ENCODE data around the gene SMYD3. TPM values are rescaled to one million over a fixed set of nuclear protein-coding genes. Genes with fewer than 3 reads are reported as not detected.

The SMYD3 gene
- total RNA-seq, 1 donor from 2014 or later: 80.8 TPM

DNA sequence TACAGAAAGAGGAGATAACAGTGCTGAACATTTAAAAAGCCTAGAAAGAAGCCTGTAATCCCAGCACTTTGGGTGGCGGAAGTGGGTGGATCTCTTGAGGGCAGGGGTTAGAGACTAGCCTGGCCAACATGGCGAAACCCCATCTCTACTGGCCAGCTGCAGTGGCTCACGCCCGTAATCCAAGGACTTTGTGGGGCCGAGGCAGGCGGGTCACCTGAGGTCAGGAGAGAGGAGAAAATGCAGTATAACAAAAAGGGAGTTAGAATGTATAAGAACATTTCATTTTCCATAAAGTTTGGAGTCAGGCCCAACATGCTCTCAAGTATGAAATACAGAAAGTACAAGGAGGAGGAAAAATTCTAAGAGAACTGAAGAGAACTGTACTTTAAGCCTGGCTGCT lies 134.5 kb downstream of the SMYD3 start:
- Histone ChIP-seq H3K9ac (ENCODE audit: low read length) (no peak overlapping the region), H3K27me3 (ENCODE audit: insufficient read depth, low read length) (no peaks in the 10 kb centered on the region), H2AFZ (ENCODE audit: low read depth, low read length) (no peak overlapping the region), H3K27ac (ENCODE audit: low read depth, low read length) (no peak overlapping the region), H3K36me3 (ENCODE audit: insufficient read depth, low read length) (no peaks in the 10 kb centered on the region), H3K4me2 (ENCODE audit: low read length) (no peak overlapping the region), H3K4me1 (ENCODE audit: insufficient read depth, low read length) (no peaks in the 10 kb centered on the region), H3K4me3 (ENCODE audit: insufficient read depth, low read depth, low read length) (no peak overlapping the region), H3K79me2 (ENCODE audit: insufficient read depth, low read length) (no peaks in the 10 kb centered on the region), H3K9me3 (ENCODE audit: insufficient read depth, low read depth, low read length) (no peaks in the 10 kb centered on the region), H4K20me1 (ENCODE audit: insufficient read depth, low read length) (no peaks in the 10 kb centered on the region)
- Mint-ChIP-seq H3K27ac (ENCODE audit: unreplicated experiment) (no peak overlapping the region), H3K4me1 (ENCODE audit: low read depth, unreplicated experiment) (peaks cover 2% of the 10 kb centered on the region), H3K27me3 (ENCODE audit: low read depth, unreplicated experiment) (no peaks in the 10 kb centered on the region), H3K9me3 (ENCODE audit: unreplicated experiment) (no peaks in the 10 kb centered on the region), H3K36me3 (ENCODE audit: low read depth, unreplicated experiment) (peaks cover 3% of the 10 kb centered on the region), H3K4me3 (ENCODE audit: unreplicated experiment) (no peak overlapping the region)
- no peak for TF ChIP-seq EZH2 (IDR thresholded peaks at IDR 0.05; ENCODE audit: insufficient read depth, low read length)
- FAIRE-seq (no peak), DNase-seq (ENCODE audit: low read depth) (no peak)

GRCh38 chr1:246367041-246367440 lies 140.0 kb downstream of the SMYD3 start:
- no peak overlapping the region for H3K9ac ChIP-seq (ENCODE audit: low read length)
- Mint-ChIP-seq H3K9me3 (ENCODE audit: unreplicated experiment) (no peaks in the 10 kb centered on the region), H3K4me3 (ENCODE audit: unreplicated experiment) (no peak overlapping the region), H3K4me1 (ENCODE audit: low read depth, unreplicated experiment) (peaks cover 3% of the 10 kb centered on the region), H3K36me3 (ENCODE audit: low read depth, unreplicated experiment) (peaks cover 9% of the 10 kb centered on the region), H3K27me3 (ENCODE audit: low read depth, unreplicated experiment) (no peaks in the 10 kb centered on the region), H3K27ac (ENCODE audit: unreplicated experiment) (no peak overlapping the region)
- TF ChIP-seq EZH2 (IDR thresholded peaks at IDR 0.05; ENCODE audit: insufficient read depth, low read length): no peak
- no peaks in the 10 kb centered on the region for H4K20me1 ChIP-seq (ENCODE audit: insufficient read depth, low read length)
- no peaks in the 10 kb centered on the region for H3K27me3 ChIP-seq (ENCODE audit: insufficient read depth, low read length)
- H3K9me3 ChIP-seq (ENCODE audit: insufficient read depth, low read depth, low read length): no peaks in the 10 kb centered on the region
- no peaks in the 10 kb centered on the region for H3K79me2 ChIP-seq (ENCODE audit: insufficient read depth, low read length)
- no peaks in the 10 kb centered on the region for H3K4me1 ChIP-seq (ENCODE audit: insufficient read depth, low read length)
- H3K4me2 ChIP-seq (ENCODE audit: low read length): no peak overlapping the region
- no peak overlapping the region for H3K27ac ChIP-seq (ENCODE audit: low read depth, low read length)
- no peaks in the 10 kb centered on the region for H3K36me3 ChIP-seq (ENCODE audit: insufficient read depth, low read length)
- FAIRE-seq (no peak), DNase-seq (ENCODE audit: low read depth) (no peak)
- no peak overlapping the region for H2AFZ ChIP-seq (ENCODE audit: low read depth, low read length)
- H3K4me3 ChIP-seq (ENCODE audit: insufficient read depth, low read depth, low read length): no peak overlapping the region

DNA sequence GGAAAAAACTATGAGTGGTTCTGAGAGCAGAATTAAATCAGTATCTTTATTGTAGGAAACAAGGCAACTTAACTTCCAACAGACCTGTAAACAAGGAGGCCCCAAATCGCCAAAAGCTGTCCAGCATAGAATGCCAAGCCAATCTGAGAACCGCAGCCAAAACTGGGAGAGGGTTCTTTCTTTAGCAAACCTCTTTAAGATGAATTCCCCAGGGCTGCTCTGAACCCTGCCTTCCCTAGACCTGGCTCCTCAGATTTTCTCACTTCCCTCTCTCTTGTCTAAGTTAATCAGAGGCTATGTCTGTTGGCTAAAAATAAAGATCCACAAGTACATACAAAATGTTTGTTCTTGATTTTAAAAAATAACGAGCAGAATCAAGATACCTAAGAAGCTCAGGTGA lies 141.4 kb downstream of the SMYD3 start:
- Histone ChIP-seq H3K4me1 (ENCODE audit: insufficient read depth, low read length) (no peaks in the 10 kb centered on the region), H3K4me2 (ENCODE audit: low read length) (no peak overlapping the region), H2AFZ (ENCODE audit: low read depth, low read length) (no peak overlapping the region), H3K9me3 (ENCODE audit: insufficient read depth, low read depth, low read length) (no peaks in the 10 kb centered on the region), H3K79me2 (ENCODE audit: insufficient read depth, low read length) (no peaks in the 10 kb centered on the region), H3K36me3 (ENCODE audit: insufficient read depth, low read length) (no peaks in the 10 kb centered on the region), H3K27me3 (ENCODE audit: insufficient read depth, low read length) (no peaks in the 10 kb centered on the region), H3K27ac (ENCODE audit: low read depth, low read length) (no peak overlapping the region), H3K4me3 (ENCODE audit: insufficient read depth, low read depth, low read length) (no peak overlapping the region), H4K20me1 (ENCODE audit: insufficient read depth, low read length) (no peaks in the 10 kb centered on the region), H3K9ac (ENCODE audit: low read length) (no peak overlapping the region)
- peaks cover 3% of the 10 kb centered on the region for H3K4me1 Mint-ChIP-seq (ENCODE audit: low read depth, unreplicated experiment)
- FAIRE-seq: no peak
- no peak for TF ChIP-seq EZH2 (IDR thresholded peaks at IDR 0.05; ENCODE audit: insufficient read depth, low read length)
- TF ChIP-seq, protein P1, sequence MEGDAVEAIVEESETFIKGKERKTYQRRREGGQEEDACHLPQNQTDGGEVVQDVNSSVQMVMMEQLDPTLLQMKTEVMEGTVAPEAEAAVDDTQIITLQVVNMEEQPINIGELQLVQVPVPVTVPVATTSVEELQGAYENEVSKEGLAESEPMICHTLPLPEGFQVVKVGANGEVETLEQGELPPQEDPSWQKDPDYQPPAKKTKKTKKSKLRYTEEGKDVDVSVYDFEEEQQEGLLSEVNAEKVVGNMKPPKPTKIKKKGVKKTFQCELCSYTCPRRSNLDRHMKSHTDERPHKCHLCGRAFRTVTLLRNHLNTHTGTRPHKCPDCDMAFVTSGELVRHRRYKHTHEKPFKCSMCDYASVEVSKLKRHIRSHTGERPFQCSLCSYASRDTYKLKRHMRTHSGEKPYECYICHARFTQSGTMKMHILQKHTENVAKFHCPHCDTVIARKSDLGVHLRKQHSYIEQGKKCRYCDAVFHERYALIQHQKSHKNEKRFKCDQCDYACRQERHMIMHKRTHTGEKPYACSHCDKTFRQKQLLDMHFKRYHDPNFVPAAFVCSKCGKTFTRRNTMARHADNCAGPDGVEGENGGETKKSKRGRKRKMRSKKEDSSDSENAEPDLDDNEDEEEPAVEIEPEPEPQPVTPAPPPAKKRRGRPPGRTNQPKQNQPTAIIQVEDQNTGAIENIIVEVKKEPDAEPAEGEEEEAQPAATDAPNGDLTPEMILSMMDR (IDR thresholded peaks at IDR 0.05; ENCODE audit: insufficient read depth, low read depth, low read length): no peak
- H3K4me3 Mint-ChIP-seq (ENCODE audit: unreplicated experiment): no peak overlapping the region
- no peak overlapping the region for H3K27ac Mint-ChIP-seq (ENCODE audit: unreplicated experiment)
- peaks cover 17% of the 10 kb centered on the region for H3K36me3 Mint-ChIP-seq (ENCODE audit: low read depth, unreplicated experiment)
- no peak for DNase-seq (ENCODE audit: low read depth)
- peaks cover 3% of the 10 kb centered on the region for H3K9me3 Mint-ChIP-seq (ENCODE audit: unreplicated experiment)
- H3K27me3 Mint-ChIP-seq (ENCODE audit: low read depth, unreplicated experiment): no peaks in the 10 kb centered on the region

Measured in astrocyte (in vitro differentiated cells and primary cell).